Measurements from ENCODE around the gene PIM3. TPM values are rescaled to one million over a fixed set of nuclear protein-coding genes. Genes with fewer than 3 reads are reported as not detected.

PIM3 gene
- total RNA-seq, 2 experiments from 2014 or later, result 202 to 210 TPM

Small RNAs within 50 kb of the gene (microRNA-seq; reads per million reads assigned to microRNA genes)
- gene MIR6821 (ENCODE audit: borderline microRNAs expressed, borderline replicate concordance), result 2.2 reads per million

Other genes starting within 250 kb of the PIM3 start
- 10 to 100 TPM; 26.0 to 27.0 TPM for gene BRD1, start 132.9 kb upstream of the PIM3 start, total RNA-seq
- 10 to 100 TPM; 13.0 to 13.1 TPM for gene ZBED4, start 106.9 kb upstream of the PIM3 start, total RNA-seq
- 1 to 10 TPM; 7.4 to 9.6 TPM for gene ALG12, start 42.3 kb upstream of the PIM3 start, total RNA-seq
- 10 to 100 TPM; 15.3 to 16.2 TPM for gene CRELD2, start 42.1 kb upstream of the PIM3 start, total RNA-seq
- gene IL17REL, start 52.0 kb downstream of the PIM3 start, total RNA-seq, result under 1 TPM; 0.12 to 0.15 TPM
- not detected for gene TTLL8, start 97.5 kb downstream of the PIM3 start, total RNA-seq
- under 1 TPM in 1 of 2 experiments, not detected in 1; 0.05 TPM for gene MLC1, start 124.7 kb downstream of the PIM3 start, total RNA-seq
- gene MOV10L1, start 129.2 kb downstream of the PIM3 start, total RNA-seq, result not detected
- gene PANX2, start 210.0 kb downstream of the PIM3 start, total RNA-seq, result 1 to 10 TPM; 1.2 to 1.7 TPM
- gene TRABD, start 225.1 kb downstream of the PIM3 start, total RNA-seq, result 10 to 100 TPM; 61.0 to 62.8 TPM
- 10 to 100 TPM; 16.5 to 16.7 TPM for gene SELENOO, start 240.2 kb downstream of the PIM3 start, total RNA-seq

Data from activated naive CD4-positive, alpha-beta T cell treated with anti-CD3 and anti-CD28 coated beads for 36 hours (primary cell).